WI38 (cell line): ENCODE data around the gene CANX.

Experiments
- H3K4me3 ChIP-seq: 2 replicates; pipeline ENCODE4 v1.5.1; 2011; ENCODE audit warnings: low read depth, mild to moderate bottlenecking, control low read depth, low read length
- TF ChIP-seq, protein P1 (sequence below): IDR thresholded peaks from 2 replicates; pipeline ENCODE4 v1.5.1; 2012; ENCODE audit warnings: low read depth, mild to moderate bottlenecking, control low read depth, low read length

CANX gene

GRCh38 chr5:179755022-179755421 lies 56.3 kb downstream of the CANX start:
- no peak overlapping the region for H3K4me3 ChIP-seq
- TF ChIP-seq, protein P1, sequence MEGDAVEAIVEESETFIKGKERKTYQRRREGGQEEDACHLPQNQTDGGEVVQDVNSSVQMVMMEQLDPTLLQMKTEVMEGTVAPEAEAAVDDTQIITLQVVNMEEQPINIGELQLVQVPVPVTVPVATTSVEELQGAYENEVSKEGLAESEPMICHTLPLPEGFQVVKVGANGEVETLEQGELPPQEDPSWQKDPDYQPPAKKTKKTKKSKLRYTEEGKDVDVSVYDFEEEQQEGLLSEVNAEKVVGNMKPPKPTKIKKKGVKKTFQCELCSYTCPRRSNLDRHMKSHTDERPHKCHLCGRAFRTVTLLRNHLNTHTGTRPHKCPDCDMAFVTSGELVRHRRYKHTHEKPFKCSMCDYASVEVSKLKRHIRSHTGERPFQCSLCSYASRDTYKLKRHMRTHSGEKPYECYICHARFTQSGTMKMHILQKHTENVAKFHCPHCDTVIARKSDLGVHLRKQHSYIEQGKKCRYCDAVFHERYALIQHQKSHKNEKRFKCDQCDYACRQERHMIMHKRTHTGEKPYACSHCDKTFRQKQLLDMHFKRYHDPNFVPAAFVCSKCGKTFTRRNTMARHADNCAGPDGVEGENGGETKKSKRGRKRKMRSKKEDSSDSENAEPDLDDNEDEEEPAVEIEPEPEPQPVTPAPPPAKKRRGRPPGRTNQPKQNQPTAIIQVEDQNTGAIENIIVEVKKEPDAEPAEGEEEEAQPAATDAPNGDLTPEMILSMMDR: no peak

DNA sequence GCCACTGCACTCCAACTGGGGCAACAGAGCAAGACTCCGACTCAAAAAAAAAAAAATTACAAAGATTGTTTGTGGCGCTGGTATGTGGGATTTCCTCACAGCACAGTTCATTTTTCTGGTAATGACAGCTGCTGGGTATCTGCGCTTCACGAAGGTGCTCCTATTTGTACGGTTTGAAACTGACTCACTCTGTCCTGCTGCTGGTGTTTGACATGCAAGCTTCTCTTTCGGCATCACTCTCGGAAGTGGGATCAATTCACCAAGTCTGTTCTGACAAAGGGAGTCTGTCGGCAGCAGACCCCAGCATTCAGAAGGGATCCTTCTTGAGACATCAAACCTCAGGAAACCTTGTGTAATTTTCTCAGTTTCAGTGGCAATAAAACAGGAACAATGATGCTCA lies 60.2 kb downstream of the CANX start:
- TF ChIP-seq, protein P1: no peak

GRCh38 chr5:179759581-179760551 lies 61.1 kb downstream of the CANX start:
- no peak overlapping the region for H3K4me3 ChIP-seq
- TF ChIP-seq, protein P1: no peak

More for the DNA sequence above, 60.2 kb downstream of the CANX start:
- no peak overlapping the region for H3K4me3 ChIP-seq

DNA sequence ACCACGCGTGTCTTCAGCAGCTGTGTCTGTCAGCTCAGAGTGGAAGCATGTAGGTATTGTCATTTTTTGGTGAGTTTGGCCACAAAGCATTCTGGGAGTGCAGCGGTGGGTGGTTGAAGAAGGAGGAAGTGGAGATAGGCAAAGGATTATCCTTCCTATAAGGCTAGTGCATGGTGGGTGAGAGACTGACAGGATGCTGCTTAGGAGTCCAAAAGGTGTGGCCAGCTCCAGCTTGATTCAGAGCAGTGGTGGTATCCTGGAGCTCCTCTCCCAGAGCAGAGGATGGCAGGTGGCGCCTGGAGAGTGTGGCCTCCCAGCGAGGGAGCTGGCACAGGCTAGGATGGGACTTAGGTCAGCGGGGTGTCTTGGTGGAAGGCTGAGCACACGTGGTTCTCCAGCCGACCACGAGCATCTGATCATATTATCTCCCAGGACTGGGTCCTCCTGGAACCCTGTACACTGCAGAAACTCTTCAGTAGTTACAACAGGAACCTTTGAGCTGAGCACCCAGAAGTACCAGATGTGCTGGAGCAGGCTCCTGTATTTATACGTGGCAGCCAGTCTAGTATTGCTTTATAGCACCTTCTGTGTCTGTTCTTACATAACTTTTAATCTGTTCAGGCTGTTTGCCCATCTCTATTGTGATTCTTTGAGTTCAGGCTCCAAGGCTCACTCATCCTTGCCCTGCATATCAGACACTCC lies 63.5 kb downstream of the CANX start:
- H3K4me3 ChIP-seq: no peak overlapping the region

GRCh38 chr5:179762781-179763176 lies 64.0 kb downstream of the CANX start:
- TF ChIP-seq, protein P1: no peak
- H3K4me3 ChIP-seq: no peak overlapping the region

More for the DNA sequence above, 63.5 kb downstream of the CANX start:
- TF ChIP-seq, protein P1: no peak

- no peak overlapping the region for H3K4me3 ChIP-seq
- TF ChIP-seq, protein P1: peak; percentile 71
Observed at GRCh38 chr5:179763215-179763945, 64.6 kb downstream of the CANX start.
